Measurements from ENCODE around the gene KCNA5.

GRCh38 chr12:5064913-5065490, 21.3 kb downstream of the KCNA5 start:
- TF ChIP-seq CTCF (optimal IDR thresholded peaks at IDR 0.05 in 1 of 3, IDR thresholded peaks at IDR 0.05 in 1 of 3, conservative IDR thresholded peaks at IDR 0.05 in 1 of 3; ENCODE audit: extremely low read depth in 1 of 3, insufficient read depth in 2 of 3, low read length in 3 of 3): no peak
- no peak for TF ChIP-seq EZH2 (IDR thresholded peaks at IDR 0.05; ENCODE audit: low read length)

Data from keratinocyte (primary cell).